WERI-Rb-1 (cell line): ENCODE results near the gene CTSC.

ENCODE experiments used
- DNase-seq: peaks from one replicate; pipeline ENCODE4 v3.0.0-alpha.2; 2020
- H3K27ac ChIP-seq: fragments of 250-450 bp; sonication (Bioruptor Pico); 2 replicates; pipeline ENCODE4 v1.5.1; 2020; ENCODE audit warnings: mild to moderate bottlenecking, moderate library complexity
- H3K27me3 ChIP-seq: fragments of 250-450 bp; sonication (Bioruptor Pico); 2 replicates; pipeline ENCODE4 v1.5.1; 2021; ENCODE audit warnings: mild to moderate bottlenecking, low read depth, moderate library complexity; ENCODE audit not compliant: insufficient read depth, severe bottlenecking
- H3K36me3 ChIP-seq: fragments of 250-450 bp; sonication (Bioruptor Pico); 2 replicates; pipeline ENCODE4 v1.5.1; 2020; ENCODE audit warnings: mild to moderate bottlenecking, moderate library complexity
- H3K4me3 ChIP-seq: 2 replicates; pipeline ENCODE4 v1.5.1; 2011; ENCODE audit warnings: low read depth, mild to moderate bottlenecking, control low read depth, low read length
- H3K9me3 ChIP-seq: fragments of 250-450 bp; sonication (Bioruptor Pico); 2 replicates; pipeline ENCODE4 v1.5.1; 2021; ENCODE audit warnings: mild to moderate bottlenecking, moderate library complexity; ENCODE audit not compliant: severe bottlenecking
- TF ChIP-seq, protein P1 (sequence below): IDR thresholded peaks from 2 replicates; pipeline ENCODE4 v1.5.1; 2011; ENCODE audit warnings: low read depth, mild to moderate bottlenecking, control low read depth, inconsistent platforms, low read length

CTSC gene

DNA sequence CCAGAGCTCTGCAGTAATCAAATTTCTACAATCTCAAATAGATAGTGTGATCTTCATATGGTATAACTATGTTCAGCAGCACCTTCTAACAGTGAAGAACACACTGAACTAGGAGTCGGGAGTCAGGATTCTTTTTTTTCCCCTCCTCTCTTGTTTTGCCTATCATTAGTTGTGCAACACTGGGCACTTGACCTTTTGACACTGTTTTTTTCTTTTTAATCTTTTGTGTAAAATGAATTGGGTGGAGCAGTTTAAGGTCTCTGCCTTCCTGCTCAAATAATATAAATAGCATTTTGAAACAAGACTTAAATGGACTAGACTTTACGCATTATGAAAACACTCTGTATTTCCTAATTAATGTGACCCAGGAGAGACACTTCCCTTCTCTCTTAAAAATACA lies 39.7 kb downstream of the CTSC start:
- H3K4me3 ChIP-seq: no peak overlapping the region
- H3K27ac ChIP-seq: peak overlapping the region; percentile 47
- TF ChIP-seq, protein P1, sequence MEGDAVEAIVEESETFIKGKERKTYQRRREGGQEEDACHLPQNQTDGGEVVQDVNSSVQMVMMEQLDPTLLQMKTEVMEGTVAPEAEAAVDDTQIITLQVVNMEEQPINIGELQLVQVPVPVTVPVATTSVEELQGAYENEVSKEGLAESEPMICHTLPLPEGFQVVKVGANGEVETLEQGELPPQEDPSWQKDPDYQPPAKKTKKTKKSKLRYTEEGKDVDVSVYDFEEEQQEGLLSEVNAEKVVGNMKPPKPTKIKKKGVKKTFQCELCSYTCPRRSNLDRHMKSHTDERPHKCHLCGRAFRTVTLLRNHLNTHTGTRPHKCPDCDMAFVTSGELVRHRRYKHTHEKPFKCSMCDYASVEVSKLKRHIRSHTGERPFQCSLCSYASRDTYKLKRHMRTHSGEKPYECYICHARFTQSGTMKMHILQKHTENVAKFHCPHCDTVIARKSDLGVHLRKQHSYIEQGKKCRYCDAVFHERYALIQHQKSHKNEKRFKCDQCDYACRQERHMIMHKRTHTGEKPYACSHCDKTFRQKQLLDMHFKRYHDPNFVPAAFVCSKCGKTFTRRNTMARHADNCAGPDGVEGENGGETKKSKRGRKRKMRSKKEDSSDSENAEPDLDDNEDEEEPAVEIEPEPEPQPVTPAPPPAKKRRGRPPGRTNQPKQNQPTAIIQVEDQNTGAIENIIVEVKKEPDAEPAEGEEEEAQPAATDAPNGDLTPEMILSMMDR: no peak
- no peaks in the 10 kb centered on the region; the same call in 1 of the 2 replicates for H3K36me3 ChIP-seq
- H3K9me3 ChIP-seq: no peaks in the 10 kb centered on the region
- no peaks in the 10 kb centered on the region for H3K27me3 ChIP-seq
- no peak for DNase-seq

DNA sequence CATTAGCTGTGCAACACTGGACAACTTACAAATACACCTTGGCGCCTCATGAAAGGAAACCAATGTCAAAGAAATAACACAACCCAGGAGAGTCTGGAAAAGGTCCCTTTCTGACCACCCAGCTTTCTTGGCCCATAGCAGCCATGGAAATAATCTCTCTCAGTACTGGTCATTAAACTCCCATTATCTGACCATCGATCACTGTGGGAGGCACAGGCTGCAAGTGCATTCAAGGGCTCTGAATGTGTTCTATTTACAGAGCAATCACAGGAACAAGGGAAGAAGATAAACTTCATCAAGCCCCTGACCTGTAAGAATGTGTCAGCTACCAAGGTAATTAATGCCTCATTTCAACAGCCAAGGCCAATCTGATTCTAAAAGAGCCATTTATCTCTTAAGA lies 40.1 kb downstream of the CTSC start:
- no peaks in the 10 kb centered on the region for H3K9me3 ChIP-seq
- no peaks in the 10 kb centered on the region; the same call in 1 of the 2 replicates for H3K36me3 ChIP-seq
- H3K27me3 ChIP-seq: no peaks in the 10 kb centered on the region
- TF ChIP-seq, protein P1: no peak
- DNase-seq: peak; percentile 31
- no peak overlapping the region for H3K4me3 ChIP-seq
- H3K27ac ChIP-seq: peak overlapping the region; percentile 53

DNA sequence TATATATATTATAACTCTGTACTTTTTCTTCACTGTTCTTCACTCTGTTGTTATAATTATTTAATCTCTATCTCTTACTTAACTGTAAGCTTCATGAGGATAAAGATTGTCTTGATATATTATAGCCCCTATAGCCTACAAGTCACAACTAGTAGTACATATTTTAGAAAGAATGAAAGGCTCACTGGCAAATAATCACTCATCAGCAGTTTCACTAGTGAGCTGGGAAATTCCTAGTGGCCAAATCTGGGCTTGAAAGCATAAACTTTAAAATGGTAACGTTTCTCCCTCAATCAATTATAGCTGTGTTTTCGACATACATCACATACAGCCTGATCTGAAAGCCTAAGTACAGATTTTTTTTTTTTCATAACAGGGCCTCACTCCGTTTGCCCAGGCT lies 42.5 kb downstream of the CTSC start:
- no peaks in the 10 kb centered on the region; the same call in 1 of the 2 replicates for H3K36me3 ChIP-seq
- H3K27ac ChIP-seq: no peak overlapping the region
- DNase-seq: no peak
- TF ChIP-seq, protein P1: no peak
- H3K4me3 ChIP-seq: no peak overlapping the region
- no peaks in the 10 kb centered on the region for H3K27me3 ChIP-seq
- no peaks in the 10 kb centered on the region for H3K9me3 ChIP-seq

DNA sequence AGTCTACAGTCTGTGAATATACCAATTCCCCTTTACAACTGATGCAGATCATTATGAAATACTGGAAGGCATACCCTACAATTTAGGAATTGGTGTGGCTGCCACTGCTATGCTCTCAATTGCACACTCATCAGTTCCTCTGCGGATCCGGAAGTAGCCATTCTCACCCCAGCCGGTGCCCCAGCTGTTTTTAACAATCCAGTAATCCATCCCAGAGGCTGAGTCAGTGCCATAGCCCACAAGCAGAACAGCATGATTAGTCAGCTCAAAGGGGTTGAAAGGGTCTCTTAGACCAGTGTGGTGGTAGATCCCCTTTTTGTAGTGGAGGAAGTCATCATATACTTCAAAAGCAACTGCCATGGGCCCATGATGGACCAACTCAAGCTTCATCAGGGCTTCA lies 43.6 kb downstream of the CTSC start:
- no peak overlapping the region for H3K4me3 ChIP-seq
- TF ChIP-seq, protein P1: no peak
- no peaks in the 10 kb centered on the region for H3K27me3 ChIP-seq
- no peaks in the 10 kb centered on the region; the same call in 1 of the 2 replicates for H3K36me3 ChIP-seq
- no peak for DNase-seq
- H3K9me3 ChIP-seq: no peaks in the 10 kb centered on the region
- H3K27ac ChIP-seq: no peak overlapping the region

DNA sequence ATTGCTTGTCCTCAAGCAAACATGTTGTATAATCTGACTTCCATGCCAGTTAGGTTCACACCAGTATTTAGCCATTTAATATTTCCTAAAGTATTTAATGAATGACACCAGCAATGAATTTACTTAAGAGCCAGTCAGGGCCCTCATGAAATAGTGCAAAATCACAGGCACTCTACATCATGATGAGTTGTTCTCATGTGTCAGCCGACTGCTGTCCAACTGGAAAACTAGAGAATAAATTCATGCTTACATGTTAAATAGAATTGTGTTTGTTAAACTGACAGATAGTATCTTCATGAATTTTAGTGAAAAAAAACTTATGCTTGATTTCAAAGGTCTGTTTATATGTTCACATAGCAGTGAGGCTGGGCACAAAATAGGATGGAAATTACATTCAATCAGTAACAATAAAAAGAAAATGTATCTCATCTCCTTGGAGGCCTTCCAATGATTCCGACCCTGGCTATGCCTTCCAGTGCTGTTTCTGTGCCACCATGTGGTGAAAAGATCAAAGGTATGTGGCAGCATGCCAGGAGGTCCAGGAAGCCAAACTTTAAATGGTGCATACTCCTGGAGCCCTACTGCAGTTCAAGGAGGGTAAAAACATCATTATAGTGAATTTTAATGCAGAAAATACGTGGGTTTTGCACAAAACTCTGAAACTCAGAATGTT lies 45.2 kb downstream of the CTSC start:
- H3K9me3 ChIP-seq: no peaks in the 10 kb centered on the region
- no peak overlapping the region for H3K4me3 ChIP-seq
- DNase-seq: no peak
- no peaks in the 10 kb centered on the region for H3K27me3 ChIP-seq
- no peak overlapping the region for H3K27ac ChIP-seq
- H3K36me3 ChIP-seq: no peaks in the 10 kb centered on the region; the same call in 1 of the 2 replicates
- TF ChIP-seq, protein P1: no peak

DNA sequence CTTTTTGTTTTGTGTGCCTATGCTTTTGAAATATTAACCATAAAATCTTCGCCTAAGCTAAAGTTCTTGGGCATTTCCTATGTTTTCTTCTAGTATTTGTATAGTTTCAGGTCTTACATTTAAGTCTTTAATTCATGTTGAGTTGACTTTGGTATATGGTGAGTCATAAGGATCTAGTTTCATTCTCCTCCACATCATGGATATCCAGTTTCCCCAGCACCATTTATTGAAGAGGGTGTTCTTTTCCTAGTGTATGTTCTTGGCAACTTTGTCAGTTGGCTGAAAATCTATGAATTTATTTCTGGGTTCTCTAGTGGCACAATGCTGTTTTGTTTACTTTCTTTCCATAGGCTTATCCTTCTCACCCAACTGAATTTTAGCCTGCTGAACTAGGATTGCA lies 49.0 kb downstream of the CTSC start:
- Histone ChIP-seq H3K4me3 (no peak overlapping the region), H3K9me3 (no peaks in the 10 kb centered on the region), H3K27ac (no peak overlapping the region), H3K27me3 (no peaks in the 10 kb centered on the region), H3K36me3 (no peaks in the 10 kb centered on the region)
- TF ChIP-seq, protein P1: no peak
- no peak for DNase-seq
